ENCODE measurements around the gene IKZF3. TPM values are rescaled to one million over a fixed set of nuclear protein-coding genes. Genes with fewer than 3 reads are reported as not detected.

IKZF3 gene
- total RNA-seq, 1 donor from 2014 or later, result 0.67 TPM

- no peak for DNase-seq (ENCODE audit: low spot score in 2 of 2, unreplicated experiment in 2 of 2)
- peaks cover 4% of the 10 kb centered on the region for H3K9me3 Mint-ChIP-seq
- H3K36me3 Mint-ChIP-seq, result no peaks in the 10 kb centered on the region
- no peak overlapping the region for H3K4me3 Mint-ChIP-seq
- no peaks in the 10 kb centered on the region for H3K4me1 Mint-ChIP-seq
- no peak for TF ChIP-seq CTCF (IDR thresholded peaks at IDR 0.05; ENCODE audit: unreplicated experiment)
- no peak overlapping the region for H3K27ac Mint-ChIP-seq
- H3K27me3 Mint-ChIP-seq (ENCODE audit: low read depth), result peaks cover 36% of the 10 kb centered on the region
Observed at GRCh38 chr17:39871801-39872200, 7.7 kb upstream of the IKZF3 start.

- H3K9me3 Mint-ChIP-seq, result peaks cover 4% of the 10 kb centered on the region
- H3K4me1 Mint-ChIP-seq, result no peaks in the 10 kb centered on the region
- H3K27me3 Mint-ChIP-seq (ENCODE audit: low read depth), result peaks cover 37% of the 10 kb centered on the region
- no peak for DNase-seq (ENCODE audit: low spot score in 2 of 2, unreplicated experiment in 2 of 2)
- H3K36me3 Mint-ChIP-seq, result no peaks in the 10 kb centered on the region
- TF ChIP-seq CTCF (IDR thresholded peaks at IDR 0.05; ENCODE audit: unreplicated experiment), result no peak
- no peak overlapping the region for H3K27ac Mint-ChIP-seq
- no peak overlapping the region for H3K4me3 Mint-ChIP-seq
Observed at GRCh38 chr17:39870776-39871175, 6.7 kb upstream of the IKZF3 start.

- H3K9me3 Mint-ChIP-seq, result peaks cover 4% of the 10 kb centered on the region
Observed at GRCh38 chr17:39868554-39868942, 4.4 kb upstream of the IKZF3 start.

GRCh38 chr17:39867880-39868553 is 3.9 kb upstream of the IKZF3 start, which contains the start of gene ZPBP2:
ZPBP2 (plus strand) TSS chr17:39868202; CDS start chr17:39868355, 153 bp downstream.
- H3K27me3 Mint-ChIP-seq (ENCODE audit: low read depth), result peaks cover 58% of the 10 kb centered on the region
- H3K4me3 Mint-ChIP-seq, result no peak within 1 kb of the TSS
- TF ChIP-seq CTCF (IDR thresholded peaks at IDR 0.05; ENCODE audit: unreplicated experiment), result no peak
- H3K9me3 Mint-ChIP-seq, result peaks cover 4% of the 10 kb centered on the region
- H3K4me1 Mint-ChIP-seq, result peaks cover 10% of the 10 kb centered on the region
- DNase-seq (ENCODE audit: low spot score in 2 of 2, unreplicated experiment in 2 of 2), result no peak
- H3K27ac Mint-ChIP-seq, result no peak within 1 kb of the TSS
- no peaks in the 10 kb centered on the region for H3K36me3 Mint-ChIP-seq

More at GRCh38 chr17:39868554-39868942, 4.4 kb upstream of the IKZF3 start:
- peaks cover 9% of the 10 kb centered on the region for H3K4me1 Mint-ChIP-seq
- DNase-seq (ENCODE audit: low spot score in 2 of 2, unreplicated experiment in 2 of 2), result no peak
- no peak overlapping the region for H3K27ac Mint-ChIP-seq
- peaks cover 56% of the 10 kb centered on the region for H3K27me3 Mint-ChIP-seq (ENCODE audit: low read depth)
- no peak overlapping the region for H3K4me3 Mint-ChIP-seq
- H3K36me3 Mint-ChIP-seq, result no peaks in the 10 kb centered on the region
- no peak for TF ChIP-seq CTCF (IDR thresholded peaks at IDR 0.05; ENCODE audit: unreplicated experiment)

GRCh38 chr17:39867084-39867879 is 3.2 kb upstream of the IKZF3 start:
- peaks cover 4% of the 10 kb centered on the region for H3K9me3 Mint-ChIP-seq
- no peak for TF ChIP-seq CTCF (IDR thresholded peaks at IDR 0.05; ENCODE audit: unreplicated experiment)
- H3K36me3 Mint-ChIP-seq, result no peaks in the 10 kb centered on the region
- H3K4me3 Mint-ChIP-seq, result no peak overlapping the region
- H3K27me3 Mint-ChIP-seq (ENCODE audit: low read depth), result peaks cover 58% of the 10 kb centered on the region
- DNase-seq (ENCODE audit: low spot score in 2 of 2, unreplicated experiment in 2 of 2), result no peak
- H3K4me1 Mint-ChIP-seq, result peaks cover 10% of the 10 kb centered on the region
- no peak overlapping the region for H3K27ac Mint-ChIP-seq

Data from mesothelial cell of epicardium (in vitro differentiated cells).